GM23338 (cell line): Measurements from ENCODE around the gene SHROOM2. TPM values are rescaled to one million over a fixed set of nuclear protein-coding genes. Genes with fewer than 3 reads are reported as not detected.

ENCODE experiments used
- ATAC-seq: fragments of 200-7000 bp; cut with Tn5 transposase; 3 replicates; pipeline ENCODE4 v1.9.1; 2020
- DNase-seq: peaks from one replicate; pipeline ENCODE4 v3.0.0-alpha.2; 2015; ENCODE audit warnings: low spot score
- H2AFZ ChIP-seq: fragments of 200-600 bp; sonication (generic); 2 replicates; pipeline ENCODE4 v1.8.0; 2016; ENCODE audit warnings: antibody characterized with exemption, mild to moderate bottlenecking, moderate library complexity
- H3F3A ChIP-seq: fragments of 200-600 bp; sonication (generic); replicated peaks from 2 replicates; pipeline ENCODE4 v1.8.0; 2017; ENCODE audit warnings: antibody characterized with exemption, mixed run types, low read depth
- H3K27ac ChIP-seq: fragments of 200-600 bp; sonication (generic); 2 replicates; pipeline ENCODE4 v1.6.1; 2016; ENCODE audit warnings: low read depth
- H3K27me3 ChIP-seq: fragments of 200-600 bp; sonication (generic); 2 replicates; pipeline ENCODE4 v1.8.0; 2016; ENCODE audit warnings: mild to moderate bottlenecking, mixed run types, moderate library complexity; ENCODE audit not compliant: insufficient read depth
- H3K36me3 ChIP-seq: fragments of 200-600 bp; sonication (generic); 2 replicates; pipeline ENCODE4 v1.8.0; 2016; ENCODE audit warnings: mild to moderate bottlenecking; ENCODE audit not compliant: insufficient read depth
- H3K4me1 ChIP-seq: fragments of 200-600 bp; sonication (generic); 2 replicates; pipeline ENCODE4 v1.8.0; 2016; ENCODE audit warnings: mild to moderate bottlenecking, moderate library complexity; ENCODE audit not compliant: insufficient read depth
- H3K4me2 ChIP-seq: fragments of 200-600 bp; sonication (generic); 2 replicates; pipeline ENCODE4 v1.7.1; 2017; ENCODE audit warnings: mixed run types
- H3K4me3 ChIP-seq: fragments of 200-600 bp; sonication (generic); 2 replicates; pipeline ENCODE4 v1.6.1; 2016; ENCODE audit warnings: mixed run types
- H3K79me2 ChIP-seq: fragments of 200-600 bp; sonication (generic); replicated peaks from 2 replicates; pipeline ENCODE4 v1.8.0; 2017; ENCODE audit warnings: mild to moderate bottlenecking; ENCODE audit not compliant: insufficient read depth
- H3K9me2 ChIP-seq: fragments of 200-600 bp; sonication (generic); 2 replicates; pipeline ENCODE4 v1.8.0; 2017; ENCODE audit not compliant: insufficient read depth
- H4K20me1 ChIP-seq: fragments of 200-600 bp; sonication (generic); replicated peaks from 2 replicates; pipeline ENCODE4 v1.8.0; 2017; ENCODE audit warnings: mild to moderate bottlenecking; ENCODE audit not compliant: insufficient read depth
- H3K27ac Mint-ChIP-seq: 2 replicates; pipeline ENCODE4 v1.8.0; 2020; ENCODE audit warnings: inconsistent platforms, mild to moderate bottlenecking, moderate library complexity, mixed read lengths
- H3K27me3 Mint-ChIP-seq: 3 replicates; pipeline ENCODE4 v1.8.0; 2022; ENCODE audit warnings: low read depth, mild to moderate bottlenecking, moderate library complexity, mixed read lengths, inconsistent platforms; ENCODE audit not compliant: insufficient read depth, poor library complexity
- H3K36me3 Mint-ChIP-seq: 3 replicates; pipeline ENCODE4 v1.8.0; 2021; ENCODE audit warnings: low read depth, mild to moderate bottlenecking, inconsistent platforms, moderate library complexity, mixed read lengths
- H3K4me1 Mint-ChIP-seq: 3 replicates; pipeline ENCODE4 v1.8.0; 2020; ENCODE audit warnings: mild to moderate bottlenecking, inconsistent platforms, mixed read lengths
- H3K4me3 Mint-ChIP-seq: 3 replicates; pipeline ENCODE4 v1.8.0; 2021; ENCODE audit warnings: moderate library complexity, mild to moderate bottlenecking, inconsistent platforms, mixed read lengths
- H3K9me3 Mint-ChIP-seq: 3 replicates; pipeline ENCODE4 v1.8.0; 2020; ENCODE audit warnings: moderate library complexity, mild to moderate bottlenecking, inconsistent platforms, mixed read lengths
- CREB1 ChIP-seq: fragments of 250-450 bp; sonication (Bioruptor Pico); IDR thresholded peaks from 2 replicates; pipeline ENCODE4 v1.5.0; 2020; ENCODE audit warnings: low read depth, mild to moderate bottlenecking, moderate library complexity
- EZH2 ChIP-seq: fragments of 200-600 bp; sonication (generic); IDR thresholded peaks from one replicate; pipeline ENCODE4 v1.8.0; 2017; ENCODE audit warnings: antibody characterized with exemption, mild to moderate bottlenecking, low read depth; ENCODE audit not compliant: unreplicated experiment
- EZH2phosphoT487 ChIP-seq: fragments of 200-600 bp; sonication (generic); IDR thresholded peaks from one replicate; pipeline ENCODE4 v1.8.1; 2018; ENCODE audit warnings: antibody characterized with exemption; ENCODE audit not compliant: unreplicated experiment
- JUNB ChIP-seq: IDR thresholded peaks from one replicate; pipeline ENCODE4 v1.6.1; 2016; ENCODE audit warnings: antibody characterized with exemption; ENCODE audit not compliant: unreplicated experiment
- NANOG ChIP-seq: IDR thresholded peaks from 2 replicates; pipeline ENCODE4 v1.6.1; 2016; ENCODE audit warnings: antibody characterized with exemption, borderline replicate concordance
- POLR2AphosphoS5 ChIP-seq: IDR thresholded peaks from 2 replicates; pipeline ENCODE4 v1.6.1; 2016; ENCODE audit warnings: antibody characterized with exemption, low read depth
- REST ChIP-seq: IDR thresholded peaks from one replicate; pipeline ENCODE4 v1.6.1; 2018; ENCODE audit warnings: antibody characterized with exemption; ENCODE audit not compliant: unreplicated experiment
- STAT1 ChIP-seq: IDR thresholded peaks from one replicate; pipeline ENCODE4 v1.6.1; 2016; ENCODE audit warnings: antibody characterized with exemption; ENCODE audit not compliant: unreplicated experiment
- ZNF114 ChIP-seq: fragments of 250-450 bp; sonication (Bioruptor Pico); IDR thresholded peaks from 2 replicates; pipeline ENCODE4 v1.5.0; 2020; ENCODE audit warnings: mild to moderate bottlenecking, moderate library complexity
- ZNF331 ChIP-seq: fragments of 250-450 bp; sonication (Bioruptor Pico); IDR thresholded peaks from 2 replicates; pipeline ENCODE4 v1.5.0; 2020; ENCODE audit warnings: low read depth, mild to moderate bottlenecking, moderate library complexity
- polyA plus RNA-seq: library from polyadenylated mRNA; unstranded; fragments of >200 nt; fragmentation: Nextera tagmentation; extraction: Ambion mirVana; gene quantifications from 2 replicates; pipeline ENCODE4 v1.2.1, GENCODE V29; 2016
- total RNA-seq: library from RNA; depleted of rRNA; stranded (reverse); fragments of >200 nt; shearing (Covaris generic); gene quantifications from 2 replicates; pipeline ENCODE4 v1.2.3, GENCODE V29; 2014
- TF ChIP-seq, protein P1 (sequence below): fragments of 250-450 bp; sonication (Bioruptor Pico); IDR thresholded peaks from 2 replicates; pipeline ENCODE4 v1.5.0; 2020; ENCODE audit warnings: mild to moderate bottlenecking, moderate library complexity
- TF ChIP-seq, protein P2 (sequence below): IDR thresholded peaks from 2 replicates; pipeline ENCODE4 v1.6.1; 2016; ENCODE audit warnings: antibody characterized with exemption
- TF ChIP-seq, protein P3 (sequence below), 2 experiments: fragments of 200-600 bp in 1 of 2; sonication (generic) in 1 of 2; conservative IDR thresholded peaks; 2 replicates each; pipeline versions ENCODE4 v1.5.1 to v1.6.1; 2016 to 2017; ENCODE audit warnings: antibody characterized with exemption in 2 of 2, low read depth in 2 of 2, mild to moderate bottlenecking in 2 of 2, moderate library complexity in 1 of 2

Gene SHROOM2
- total and polyA plus RNA-seq, 2 experiments from 2014 or later = 3.5 to 15.8 TPM

- H3K27ac Mint-ChIP-seq = no peak overlapping the region
- Histone ChIP-seq H3K9me2 (no peaks in the 10 kb centered on the region), H3K27me3 (no peaks in the 10 kb centered on the region), H3K4me2 (no peak overlapping the region), H3K36me3 (no peaks in the 10 kb centered on the region; the same call in 1 of the 2 replicates), H3F3A (no peaks in the 10 kb centered on the region), H3K79me2 (no peaks in the 10 kb centered on the region), H3K27ac (no peak overlapping the region), H2AFZ (no peak overlapping the region), H3K4me3 (no peak overlapping the region), H4K20me1 (no peaks in the 10 kb centered on the region), H3K4me1 (peaks cover 8% of the 10 kb centered on the region; the same call in 1 of the 2 replicates)
- DNase-seq (no peak), ATAC-seq (no peak)
- peaks cover 7% of the 10 kb centered on the region for H3K27me3 Mint-ChIP-seq
- H3K4me3 Mint-ChIP-seq = no peak overlapping the region
- H3K4me1 Mint-ChIP-seq = peaks cover 16% of the 10 kb centered on the region; the same call in 2 of the 3 replicates
- no peaks in the 10 kb centered on the region for H3K9me3 Mint-ChIP-seq
- H3K36me3 Mint-ChIP-seq = peaks cover 23% of the 10 kb centered on the region
- TF ChIP-seq EZH2phosphoT487 (no peak), EZH2 (no peak), NANOG (no peak), STAT1 (no peak), POLR2AphosphoS5 (no peak), CREB1 (CRISPR knock-in tag) (no peak), ZNF331 (CRISPR knock-in tag) (no peak), ZNF114 (CRISPR knock-in tag) (no peak), JUNB (no peak), REST (no peak)
- TF ChIP-seq, protein P1, sequence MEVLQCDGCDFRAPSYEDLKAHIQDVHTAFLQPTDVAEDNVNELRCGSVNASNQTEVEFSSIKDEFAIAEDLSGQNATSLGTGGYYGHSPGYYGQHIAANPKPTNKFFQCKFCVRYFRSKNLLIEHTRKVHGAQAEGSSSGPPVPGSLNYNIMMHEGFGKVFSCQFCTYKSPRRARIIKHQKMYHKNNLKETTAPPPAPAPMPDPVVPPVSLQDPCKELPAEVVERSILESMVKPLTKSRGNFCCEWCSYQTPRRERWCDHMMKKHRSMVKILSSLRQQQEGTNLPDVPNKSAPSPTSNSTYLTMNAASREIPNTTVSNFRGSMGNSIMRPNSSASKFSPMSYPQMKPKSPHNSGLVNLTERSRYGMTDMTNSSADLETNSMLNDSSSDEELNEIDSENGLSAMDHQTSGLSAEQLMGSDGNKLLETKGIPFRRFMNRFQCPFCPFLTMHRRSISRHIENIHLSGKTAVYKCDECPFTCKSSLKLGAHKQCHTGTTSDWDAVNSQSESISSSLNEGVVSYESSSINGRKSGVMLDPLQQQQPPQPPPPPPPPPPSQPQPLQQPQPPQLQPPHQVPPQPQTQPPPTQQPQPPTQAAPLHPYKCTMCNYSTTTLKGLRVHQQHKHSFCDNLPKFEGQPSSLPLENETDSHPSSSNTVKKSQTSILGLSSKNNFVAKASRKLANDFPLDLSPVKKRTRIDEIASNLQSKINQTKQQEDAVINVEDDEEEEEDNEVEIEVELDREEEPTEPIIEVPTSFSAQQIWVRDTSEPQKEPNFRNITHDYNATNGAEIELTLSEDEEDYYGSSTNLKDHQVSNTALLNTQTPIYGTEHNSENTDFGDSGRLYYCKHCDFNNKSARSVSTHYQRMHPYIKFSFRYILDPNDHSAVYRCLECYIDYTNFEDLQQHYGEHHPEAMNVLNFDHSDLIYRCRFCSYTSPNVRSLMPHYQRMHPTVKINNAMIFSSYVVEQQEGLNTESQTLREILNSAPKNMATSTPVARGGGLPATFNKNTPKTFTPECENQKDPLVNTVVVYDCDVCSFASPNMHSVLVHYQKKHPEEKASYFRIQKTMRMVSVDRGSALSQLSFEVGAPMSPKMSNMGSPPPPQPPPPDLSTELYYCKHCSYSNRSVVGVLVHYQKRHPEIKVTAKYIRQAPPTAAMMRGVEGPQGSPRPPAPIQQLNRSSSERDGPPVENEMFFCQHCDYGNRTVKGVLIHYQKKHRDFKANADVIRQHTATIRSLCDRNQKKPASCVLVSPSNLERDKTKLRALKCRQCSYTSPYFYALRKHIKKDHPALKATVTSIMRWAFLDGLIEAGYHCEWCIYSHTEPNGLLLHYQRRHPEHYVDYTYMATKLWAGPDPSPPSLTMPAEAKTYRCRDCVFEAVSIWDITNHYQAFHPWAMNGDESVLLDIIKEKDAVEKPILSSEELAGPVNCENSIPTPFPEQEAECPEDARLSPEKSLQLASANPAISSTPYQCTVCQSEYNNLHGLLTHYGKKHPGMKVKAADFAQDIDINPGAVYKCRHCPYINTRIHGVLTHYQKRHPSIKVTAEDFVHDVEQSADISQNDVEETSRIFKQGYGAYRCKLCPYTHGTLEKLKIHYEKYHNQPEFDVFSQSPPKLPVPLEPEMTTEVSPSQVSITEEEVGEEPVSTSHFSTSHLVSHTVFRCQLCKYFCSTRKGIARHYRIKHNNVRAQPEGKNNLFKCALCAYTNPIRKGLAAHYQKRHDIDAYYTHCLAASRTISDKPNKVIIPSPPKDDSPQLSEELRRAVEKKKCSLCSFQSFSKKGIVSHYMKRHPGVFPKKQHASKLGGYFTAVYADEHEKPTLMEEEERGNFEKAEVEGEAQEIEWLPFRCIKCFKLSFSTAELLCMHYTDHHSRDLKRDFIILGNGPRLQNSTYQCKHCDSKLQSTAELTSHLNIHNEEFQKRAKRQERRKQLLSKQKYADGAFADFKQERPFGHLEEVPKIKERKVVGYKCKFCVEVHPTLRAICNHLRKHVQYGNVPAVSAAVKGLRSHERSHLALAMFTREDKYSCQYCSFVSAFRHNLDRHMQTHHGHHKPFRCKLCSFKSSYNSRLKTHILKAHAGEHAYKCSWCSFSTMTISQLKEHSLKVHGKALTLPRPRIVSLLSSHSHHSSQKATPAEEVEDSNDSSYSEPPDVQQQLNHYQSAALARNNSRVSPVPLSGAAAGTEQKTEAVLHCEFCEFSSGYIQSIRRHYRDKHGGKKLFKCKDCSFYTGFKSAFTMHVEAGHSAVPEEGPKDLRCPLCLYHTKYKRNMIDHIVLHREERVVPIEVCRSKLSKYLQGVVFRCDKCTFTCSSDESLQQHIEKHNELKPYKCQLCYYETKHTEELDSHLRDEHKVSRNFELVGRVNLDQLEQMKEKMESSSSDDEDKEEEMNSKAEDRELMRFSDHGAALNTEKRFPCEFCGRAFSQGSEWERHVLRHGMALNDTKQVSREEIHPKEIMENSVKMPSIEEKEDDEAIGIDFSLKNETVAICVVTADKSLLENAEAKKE (CRISPR knock-in tag) = no peak
- TF ChIP-seq, protein P2, sequence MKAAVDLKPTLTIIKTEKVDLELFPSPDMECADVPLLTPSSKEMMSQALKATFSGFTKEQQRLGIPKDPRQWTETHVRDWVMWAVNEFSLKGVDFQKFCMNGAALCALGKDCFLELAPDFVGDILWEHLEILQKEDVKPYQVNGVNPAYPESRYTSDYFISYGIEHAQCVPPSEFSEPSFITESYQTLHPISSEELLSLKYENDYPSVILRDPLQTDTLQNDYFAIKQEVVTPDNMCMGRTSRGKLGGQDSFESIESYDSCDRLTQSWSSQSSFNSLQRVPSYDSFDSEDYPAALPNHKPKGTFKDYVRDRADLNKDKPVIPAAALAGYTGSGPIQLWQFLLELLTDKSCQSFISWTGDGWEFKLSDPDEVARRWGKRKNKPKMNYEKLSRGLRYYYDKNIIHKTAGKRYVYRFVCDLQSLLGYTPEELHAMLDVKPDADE = no peak
- TF ChIP-seq, protein P3, sequence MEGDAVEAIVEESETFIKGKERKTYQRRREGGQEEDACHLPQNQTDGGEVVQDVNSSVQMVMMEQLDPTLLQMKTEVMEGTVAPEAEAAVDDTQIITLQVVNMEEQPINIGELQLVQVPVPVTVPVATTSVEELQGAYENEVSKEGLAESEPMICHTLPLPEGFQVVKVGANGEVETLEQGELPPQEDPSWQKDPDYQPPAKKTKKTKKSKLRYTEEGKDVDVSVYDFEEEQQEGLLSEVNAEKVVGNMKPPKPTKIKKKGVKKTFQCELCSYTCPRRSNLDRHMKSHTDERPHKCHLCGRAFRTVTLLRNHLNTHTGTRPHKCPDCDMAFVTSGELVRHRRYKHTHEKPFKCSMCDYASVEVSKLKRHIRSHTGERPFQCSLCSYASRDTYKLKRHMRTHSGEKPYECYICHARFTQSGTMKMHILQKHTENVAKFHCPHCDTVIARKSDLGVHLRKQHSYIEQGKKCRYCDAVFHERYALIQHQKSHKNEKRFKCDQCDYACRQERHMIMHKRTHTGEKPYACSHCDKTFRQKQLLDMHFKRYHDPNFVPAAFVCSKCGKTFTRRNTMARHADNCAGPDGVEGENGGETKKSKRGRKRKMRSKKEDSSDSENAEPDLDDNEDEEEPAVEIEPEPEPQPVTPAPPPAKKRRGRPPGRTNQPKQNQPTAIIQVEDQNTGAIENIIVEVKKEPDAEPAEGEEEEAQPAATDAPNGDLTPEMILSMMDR (conservative IDR thresholded peaks at IDR 0.05; ENCODE audit: low read depth in 2 of 2) = no peak
Measured at GRCh38 chrX:9935436-9935835, 149.2 kb downstream of the SHROOM2 start.
